NT2/D1 (cell line): ENCODE results near the gene ZNF223.

ENCODE experiments used
- DNase-seq: peaks from one replicate; pipeline ENCODE4 v3.0.0-alpha.2; 2011; ENCODE audit warnings: low read depth, low spot score
- H3K27me3 ChIP-seq: 2 replicates; pipeline ENCODE4 v1.6.0; 2011; ENCODE audit warnings: mild to moderate bottlenecking; ENCODE audit not compliant: insufficient read length, insufficient read depth
- H3K36me3 ChIP-seq: 2 replicates; pipeline ENCODE4 v1.6.1; 2011; ENCODE audit warnings: mild to moderate bottlenecking, low read length, mixed read lengths; ENCODE audit not compliant: insufficient read depth, insufficient read length
- H3K4me1 ChIP-seq: 2 replicates; pipeline ENCODE4 v1.5.1; 2011; ENCODE audit not compliant: insufficient read depth, insufficient read length
- H3K4me3 ChIP-seq: 2 replicates; pipeline ENCODE4 v1.5.1; 2011; ENCODE audit warnings: low read depth; ENCODE audit not compliant: insufficient read length
- H3K9ac ChIP-seq: 2 replicates; pipeline ENCODE4 v1.6.0; 2011; ENCODE audit warnings: low read depth; ENCODE audit not compliant: insufficient read length
- H3K9me3 ChIP-seq: 2 replicates; pipeline ENCODE4 v1.5.1; 2011; ENCODE audit warnings: mild to moderate bottlenecking, low read length; ENCODE audit not compliant: insufficient read depth
- SUZ12 ChIP-seq: IDR thresholded peaks from 2 replicates; pipeline ENCODE4 v1.6.1; 2011; ENCODE audit not compliant: insufficient read length, insufficient read depth; ENCODE audit errors: extremely low read depth
- YY1 ChIP-seq: IDR thresholded peaks from 2 replicates; pipeline ENCODE4 v1.6.1; 2011; ENCODE audit not compliant: insufficient read length, insufficient read depth
- ZNF274 ChIP-seq: IDR thresholded peaks from 2 replicates; pipeline ENCODE4 v1.6.1; 2011; ENCODE audit warnings: mild to moderate bottlenecking, low read depth, low read length

The ZNF223 gene

GRCh38 chr19:44010468-44010867 lies 41.4 kb upstream of the ZNF223 start:
- Histone ChIP-seq H3K36me3 (peaks cover 36% of the 10 kb centered on the region), H3K9ac (no peak overlapping the region), H3K4me1 (no peaks in the 10 kb centered on the region), H3K27me3 (no peaks in the 10 kb centered on the region), H3K9me3 (peaks cover 42% of the 10 kb centered on the region), H3K4me3 (no peak overlapping the region)
- TF ChIP-seq SUZ12: no peak
- TF ChIP-seq YY1: no peak
- no peak for TF ChIP-seq ZNF274
- no peak for DNase-seq

- H3K4me3 ChIP-seq: no peak overlapping the region
- H3K27me3 ChIP-seq: no peaks in the 10 kb centered on the region
- H3K9me3 ChIP-seq: no peaks in the 10 kb centered on the region
- no peak for DNase-seq
- H3K4me1 ChIP-seq: no peaks in the 10 kb centered on the region
- H3K9ac ChIP-seq: no peak overlapping the region
- no peaks in the 10 kb centered on the region for H3K36me3 ChIP-seq
- TF ChIP-seq ZNF274 (no peak), YY1 (no peak), SUZ12 (no peak)
Observed at GRCh38 chr19:44019498-44019897, 32.3 kb upstream of the ZNF223 start.

GRCh38 chr19:44021221-44021620 lies 30.6 kb upstream of the ZNF223 start:
- no peak overlapping the region for H3K4me3 ChIP-seq
- H3K27me3 ChIP-seq: no peaks in the 10 kb centered on the region
- no peak for DNase-seq
- no peaks in the 10 kb centered on the region for H3K9me3 ChIP-seq
- H3K4me1 ChIP-seq: no peaks in the 10 kb centered on the region
- TF ChIP-seq YY1 (no peak), SUZ12 (no peak), ZNF274 (no peak)
- H3K36me3 ChIP-seq: no peaks in the 10 kb centered on the region
- no peak overlapping the region for H3K9ac ChIP-seq

- Histone ChIP-seq H3K27me3 (no peaks in the 10 kb centered on the region), H3K4me1 (no peaks in the 10 kb centered on the region), H3K9me3 (peaks cover 9% of the 10 kb centered on the region), H3K36me3 (peaks cover 30% of the 10 kb centered on the region), H3K9ac (peak overlapping the region; percentile 85), H3K4me3 (peak overlapping the region; percentile 86)
- TF ChIP-seq ZNF274: no peak
- TF ChIP-seq YY1: no peak
- TF ChIP-seq SUZ12: no peak
- no peak for DNase-seq
Observed at GRCh38 chr19:44024900-44025216, 27.0 kb upstream of the ZNF223 start.

- Histone ChIP-seq H3K4me1 (no peaks in the 10 kb centered on the region), H3K4me3 (peak within 1 kb of the TSS; percentile 86), H3K36me3 (peaks cover 33% of the 10 kb centered on the region), H3K9ac (peak within 1 kb of the TSS; percentile 85), H3K27me3 (no peaks in the 10 kb centered on the region), H3K9me3 (peaks cover 14% of the 10 kb centered on the region)
- peak; percentile 23 for DNase-seq
- TF ChIP-seq YY1 (no peak), SUZ12 (no peak), ZNF274 (no peak)
Observed at GRCh38 chr19:44025217-44025936, 26.5 kb upstream of the ZNF223 start, which contains the start of gene ZNF222. Gene ZNF222, plus strand, starts transcription at chr19:44025379. Its CDS starts 58 bp downstream, at chr19:44025437.

GRCh38 chr19:44026622-44027021 lies 25.2 kb upstream of the ZNF223 start:
- Histone ChIP-seq H3K4me3 (no peak overlapping the region), H3K27me3 (no peaks in the 10 kb centered on the region), H3K9me3 (peaks cover 26% of the 10 kb centered on the region), H3K4me1 (no peaks in the 10 kb centered on the region), H3K36me3 (peaks cover 40% of the 10 kb centered on the region), H3K9ac (no peak overlapping the region)
- no peak for DNase-seq
- no peak for TF ChIP-seq SUZ12
- TF ChIP-seq ZNF274: no peak
- TF ChIP-seq YY1: no peak

GRCh38 chr19:44032001-44032610 lies 19.7 kb upstream of the ZNF223 start:
- Histone ChIP-seq H3K4me1 (no peaks in the 10 kb centered on the region), H3K4me3 (no peak overlapping the region), H3K36me3 (peaks cover 44% of the 10 kb centered on the region), H3K9me3 (peaks cover 46% of the 10 kb centered on the region), H3K27me3 (no peaks in the 10 kb centered on the region), H3K9ac (no peak overlapping the region)
- no peak for DNase-seq
- no peak for TF ChIP-seq SUZ12
- TF ChIP-seq ZNF274: no peak
- TF ChIP-seq YY1: no peak

- Histone ChIP-seq H3K36me3 (no peaks in the 10 kb centered on the region), H3K9ac (no peak overlapping the region), H3K4me1 (no peaks in the 10 kb centered on the region), H3K27me3 (no peaks in the 10 kb centered on the region), H3K4me3 (no peak overlapping the region), H3K9me3 (no peaks in the 10 kb centered on the region)
- no peak for DNase-seq
- TF ChIP-seq ZNF274: no peak
- TF ChIP-seq SUZ12: no peak
- no peak for TF ChIP-seq YY1
Observed at GRCh38 chr19:44042147-44042546, 9.7 kb upstream of the ZNF223 start.
